WTC11 (cell line): ENCODE results near the gene TUB. TPM values are rescaled to one million over a fixed set of nuclear protein-coding genes. Genes with fewer than 3 reads are reported as not detected.

ENCODE experiments used
- ATAC-seq: fragments of 200-7000 bp; cut with Tn5 transposase; 2 replicates; pipeline ENCODE4 v1.10.0; 2021; ENCODE audit warnings: mild to moderate bottlenecking, moderate library complexity
- CTCF ChIA-PET: fragments of 300-600 bp; sonication (Branson Sonifier 250); formaldehyde crosslinking; loops from one replicate; lab custom pipeline; 2021; ENCODE audit warnings: antibody characterized with exemption; lab: Charles Lee
- POLR2A ChIA-PET: fragments of 350-600 bp; sonication (Branson Sonifier 250); formaldehyde crosslinking; loops from one replicate; lab custom pipeline; 2021; ENCODE audit warnings: antibody characterized with exemption; lab: Charles Lee
- DNase-seq: peaks from one replicate; pipeline ENCODE4 v3.0.0; 2021; ENCODE audit warnings: low spot score
- H3K27ac Mint-ChIP-seq: 2 replicates; pipeline ENCODE4 v1.8.0; 2021; ENCODE audit warnings: mixed read lengths
- H3K27me3 Mint-ChIP-seq: 2 replicates; pipeline ENCODE4 v1.8.0; 2021; ENCODE audit warnings: low read depth, mild to moderate bottlenecking, moderate library complexity, mixed read lengths
- H3K36me3 Mint-ChIP-seq: 2 replicates; pipeline ENCODE4 v1.8.0; 2021; ENCODE audit warnings: mixed read lengths
- H3K4me1 Mint-ChIP-seq: 2 replicates; pipeline ENCODE4 v1.8.0; 2022; ENCODE audit warnings: mixed read lengths
- H3K4me3 Mint-ChIP-seq: 2 replicates; pipeline ENCODE4 v1.8.0; 2021; ENCODE audit warnings: mild to moderate bottlenecking, moderate library complexity, mixed read lengths
- H3K9me3 Mint-ChIP-seq: 2 replicates; pipeline ENCODE4 v1.8.0; 2021; ENCODE audit warnings: mixed read lengths
- ARID4B ChIP-seq: sonication (generic); formaldehyde crosslinking; IDR thresholded peaks from 2 replicates; pipeline ENCODE4 v1.8.0; 2023; ENCODE audit warnings: missing genetic modification reagents, mild to moderate bottlenecking, borderline replicate concordance
- ATF2 ChIP-seq: sonication (generic); formaldehyde crosslinking; IDR thresholded peaks from 2 replicates; pipeline ENCODE4 v1.8.1; 2022; ENCODE audit warnings: low read depth, missing genetic modification reagents, borderline replicate concordance
- CREM ChIP-seq: sonication (generic); formaldehyde crosslinking; IDR thresholded peaks from 2 replicates; pipeline ENCODE4 v1.8.1; 2022; ENCODE audit warnings: mild to moderate bottlenecking, missing genetic modification reagents, moderate library complexity
- E2F1 ChIP-seq: sonication (generic); formaldehyde crosslinking; IDR thresholded peaks from 2 replicates; pipeline ENCODE4 v1.8.0; 2022; ENCODE audit warnings: mild to moderate bottlenecking, missing genetic modification reagents
- IRF2 ChIP-seq: sonication (generic); formaldehyde crosslinking; IDR thresholded peaks from 2 replicates; pipeline ENCODE4 v1.8.0; 2022; ENCODE audit warnings: low read depth, missing genetic modification reagents, borderline replicate concordance
- JUN ChIP-seq: sonication (generic); formaldehyde crosslinking; IDR thresholded peaks from 2 replicates; pipeline ENCODE4 v1.8.0; 2023; ENCODE audit warnings: mild to moderate bottlenecking, missing genetic modification reagents
- MXD4 ChIP-seq: fragments of 250-450 bp; sonication (Bioruptor Pico); IDR thresholded peaks from 2 replicates; pipeline ENCODE4 v1.8.0; 2021; ENCODE audit warnings: mild to moderate bottlenecking, moderate library complexity, borderline replicate concordance
- NR3C1 ChIP-seq: sonication (generic); formaldehyde crosslinking; conservative IDR thresholded peaks from 2 replicates; pipeline ENCODE4 v1.8.1; 2023; ENCODE audit warnings: low read depth, mild to moderate bottlenecking, missing genetic modification reagents
- TEAD1 ChIP-seq: sonication (generic); formaldehyde crosslinking; IDR thresholded peaks from 2 replicates; pipeline ENCODE4 v1.8.0; 2022; ENCODE audit warnings: mild to moderate bottlenecking, missing genetic modification reagents
- ZNF121 ChIP-seq: sonication (generic); formaldehyde crosslinking; IDR thresholded peaks from 2 replicates; pipeline ENCODE4 v1.8.0; 2023; ENCODE audit warnings: missing genetic modification reagents
- ZNF219 ChIP-seq: sonication (generic); formaldehyde crosslinking; IDR thresholded peaks from 2 replicates; pipeline ENCODE4 v1.8.0; 2023; ENCODE audit warnings: missing genetic modification reagents, mild to moderate bottlenecking, borderline replicate concordance
- ZNF232 ChIP-seq: sonication (generic); formaldehyde crosslinking; IDR thresholded peaks from 2 replicates; pipeline ENCODE4 v1.8.0; 2022; ENCODE audit warnings: mild to moderate bottlenecking, missing genetic modification reagents
- ZNF263 ChIP-seq: sonication (generic); formaldehyde crosslinking; IDR thresholded peaks from 2 replicates; pipeline ENCODE4 v1.8.1; 2022; ENCODE audit warnings: low read depth, mild to moderate bottlenecking, moderate library complexity, missing genetic modification reagents
- ZNF423 ChIP-seq: fragments of 250-450 bp; sonication (Bioruptor Pico); IDR thresholded peaks from 2 replicates; pipeline ENCODE4 v2.1.2; 2022; ENCODE audit warnings: mild to moderate bottlenecking, moderate library complexity
- ZNF512 ChIP-seq: sonication (generic); formaldehyde crosslinking; IDR thresholded peaks from 2 replicates; pipeline ENCODE4 v1.8.1; 2022; ENCODE audit warnings: missing genetic modification reagents, borderline replicate concordance
- ZNF532 ChIP-seq: fragments of 250-450 bp; sonication (Bioruptor Pico); IDR thresholded peaks from 2 replicates; pipeline ENCODE4 v1.9.0; 2021; ENCODE audit warnings: mild to moderate bottlenecking, borderline replicate concordance
- ZSCAN18 ChIP-seq: fragments of 250-450 bp; sonication (Bioruptor Pico); IDR thresholded peaks from 2 replicates; pipeline ENCODE4 v2.1.2; 2022; ENCODE audit warnings: mild to moderate bottlenecking, moderate library complexity
- total RNA-seq: library from RNA; stranded (reverse); gene quantifications from 3 replicates; pipeline ENCODE4 v1.2.3, GENCODE V29; 2021
- TF ChIP-seq, protein P1 (sequence below): sonication (generic); formaldehyde crosslinking; IDR thresholded peaks from 2 replicates; pipeline ENCODE4 v1.8.0; 2022; ENCODE audit warnings: mild to moderate bottlenecking, missing genetic modification reagents
- TF ChIP-seq, protein P2 (sequence below): sonication (generic); formaldehyde crosslinking; IDR thresholded peaks from 2 replicates; pipeline ENCODE4 v1.8.0; 2022; ENCODE audit warnings: mild to moderate bottlenecking, missing genetic modification reagents

Gene TUB
- total RNA-seq, 1 experiment from 2014 or later: 32.1 TPM

DNA sequence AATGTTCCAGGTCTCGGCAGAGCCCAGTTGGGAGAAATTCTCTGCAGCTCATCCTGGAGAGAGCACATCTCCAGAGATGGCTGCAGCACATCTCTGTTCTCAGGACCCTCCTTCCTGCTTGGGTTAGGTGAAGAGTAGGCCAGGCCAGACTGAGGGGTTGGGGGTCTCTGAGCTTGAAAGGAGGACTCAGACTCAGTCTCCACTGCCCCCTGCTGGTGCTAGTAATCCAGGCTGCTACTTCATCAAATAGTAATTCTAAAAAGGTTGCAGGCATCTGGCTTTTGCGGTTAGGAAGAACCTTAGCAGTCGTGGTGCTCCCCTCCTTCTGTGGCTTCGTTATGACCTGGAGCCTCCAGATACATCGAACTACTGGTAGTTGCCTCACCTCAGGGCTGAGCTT lies 9.7 kb downstream of the TUB start (continued):
- TF ChIP-seq ZNF219 (CRISPR knock-in tag) (no peak), ZSCAN18 (CRISPR knock-in tag) (no peak)
- TF ChIP-seq, all 79 proteins: peak for 1

DNA sequence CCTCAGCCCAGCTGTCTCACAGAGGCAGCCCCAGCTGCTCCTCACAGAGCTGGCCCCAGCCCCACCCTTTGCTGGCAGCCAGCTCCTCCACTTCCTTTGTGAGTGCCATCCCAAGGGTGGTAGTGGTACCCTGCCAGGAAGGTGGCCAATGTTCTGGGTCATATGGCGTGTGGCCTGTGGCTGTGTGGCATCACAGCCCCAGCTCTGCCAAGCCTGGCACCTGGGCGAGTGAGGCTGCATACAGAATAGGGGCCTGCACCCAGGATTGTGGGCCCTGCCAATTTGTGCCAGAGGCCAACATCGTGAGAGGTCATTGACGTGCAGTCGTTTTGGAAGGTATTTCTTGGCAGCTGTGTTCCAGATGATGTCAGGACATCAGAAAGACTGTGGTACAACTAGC lies 10.7 kb downstream of the TUB start:
- CTCF ChIA-PET: interaction anchor here (1.3 to 10.3 kb wide), 20 partner anchors 9 to 187 kb away, joined by 3 to 278 read pairs (median 12); partner anchors contain the start of genes EIF3F and TUB
- no peaks in the 10 kb centered on the region for H3K9me3 Mint-ChIP-seq
- no peak for DNase-seq
- ATAC-seq: no peak
- no peak for TF ChIP-seq ZNF121 (CRISPR knock-in tag)
- TF ChIP-seq TEAD1 (CRISPR knock-in tag): no peak
- TF ChIP-seq ZSCAN18 (CRISPR knock-in tag): no peak
- no peak for TF ChIP-seq ZNF232 (CRISPR knock-in tag)
- TF ChIP-seq MXD4 (CRISPR knock-in tag): no peak
- no peak for TF ChIP-seq ZNF263 (CRISPR knock-in tag)
- no peak for TF ChIP-seq IRF2 (CRISPR knock-in tag)
- no peak for TF ChIP-seq NR3C1 (CRISPR knock-in tag)
- TF ChIP-seq, protein P1, sequence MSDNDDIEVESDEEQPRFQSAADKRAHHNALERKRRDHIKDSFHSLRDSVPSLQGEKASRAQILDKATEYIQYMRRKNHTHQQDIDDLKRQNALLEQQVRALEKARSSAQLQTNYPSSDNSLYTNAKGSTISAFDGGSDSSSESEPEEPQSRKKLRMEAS (CRISPR knock-in tag): no peak
- TF ChIP-seq ZNF532 (CRISPR knock-in tag): no peak
- TF ChIP-seq ARID4B (CRISPR knock-in tag): no peak
- TF ChIP-seq ZNF423 (CRISPR knock-in tag): no peak
- TF ChIP-seq, protein P2, sequence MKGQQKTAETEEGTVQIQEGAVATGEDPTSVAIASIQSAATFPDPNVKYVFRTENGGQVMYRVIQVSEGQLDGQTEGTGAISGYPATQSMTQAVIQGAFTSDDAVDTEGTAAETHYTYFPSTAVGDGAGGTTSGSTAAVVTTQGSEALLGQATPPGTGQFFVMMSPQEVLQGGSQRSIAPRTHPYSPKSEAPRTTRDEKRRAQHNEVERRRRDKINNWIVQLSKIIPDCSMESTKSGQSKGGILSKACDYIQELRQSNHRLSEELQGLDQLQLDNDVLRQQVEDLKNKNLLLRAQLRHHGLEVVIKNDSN: no peak
- TF ChIP-seq ATF2: no peak
- no peak for TF ChIP-seq E2F1 (CRISPR knock-in tag)
- TF ChIP-seq CREM (CRISPR knock-in tag): no peak
- no peak for TF ChIP-seq ZNF512 (CRISPR knock-in tag)
- TF ChIP-seq JUN (CRISPR knock-in tag): no peak
- H3K4me3 Mint-ChIP-seq: no peak overlapping the region
- POLR2A ChIA-PET: no interaction called here
- peaks cover 9% of the 10 kb centered on the region for H3K4me1 Mint-ChIP-seq
- H3K36me3 Mint-ChIP-seq: peaks cover 22% of the 10 kb centered on the region
- H3K27ac Mint-ChIP-seq: no peak overlapping the region
- no peaks in the 10 kb centered on the region for H3K27me3 Mint-ChIP-seq
